ENCODE data around the gene C1S. TPM values are rescaled to one million over a fixed set of nuclear protein-coding genes. Genes with fewer than 3 reads are reported as not detected.
"Not testable (repeated sequence)": the region's sequence is repeated elsewhere in the genome, so short reads cannot be mapped to it uniquely, and the experiment has no call there.

The C1S gene
- total RNA-seq, 2 experiments from 2014 or later = 1.7 TPM

- CTCF ChIA-PET = interaction anchor here (1.6 to 3.3 kb wide), 3 partner anchors 8 to 178 kb away, joined by 5 to 21 read pairs (median 12); partner anchors contain the start of gene C1R
- POLR2A ChIA-PET = interaction anchor here (1.0 to 2.2 kb wide), 6 partner anchors 9 to 158 kb away, joined by 3 to 7 read pairs (median 4); partner anchors contain the start of genes C12orf57, LPCAT3 and RNU7-1
- Mint-ChIP-seq H3K9me3 (peaks cover 12% of the 10 kb centered on the region), H3K4me3 (no peak overlapping the region), H3K27me3 (no peaks in the 10 kb centered on the region), H3K4me1 (ENCODE audit: low read depth) (peaks cover 16% of the 10 kb centered on the region), H3K36me3 (ENCODE audit: low read depth) (peaks cover 25% of the 10 kb centered on the region), H3K27ac (no peak overlapping the region)
- ATAC-seq (no peak), DNase-seq (no peak)
- TF ChIP-seq, protein P1, sequence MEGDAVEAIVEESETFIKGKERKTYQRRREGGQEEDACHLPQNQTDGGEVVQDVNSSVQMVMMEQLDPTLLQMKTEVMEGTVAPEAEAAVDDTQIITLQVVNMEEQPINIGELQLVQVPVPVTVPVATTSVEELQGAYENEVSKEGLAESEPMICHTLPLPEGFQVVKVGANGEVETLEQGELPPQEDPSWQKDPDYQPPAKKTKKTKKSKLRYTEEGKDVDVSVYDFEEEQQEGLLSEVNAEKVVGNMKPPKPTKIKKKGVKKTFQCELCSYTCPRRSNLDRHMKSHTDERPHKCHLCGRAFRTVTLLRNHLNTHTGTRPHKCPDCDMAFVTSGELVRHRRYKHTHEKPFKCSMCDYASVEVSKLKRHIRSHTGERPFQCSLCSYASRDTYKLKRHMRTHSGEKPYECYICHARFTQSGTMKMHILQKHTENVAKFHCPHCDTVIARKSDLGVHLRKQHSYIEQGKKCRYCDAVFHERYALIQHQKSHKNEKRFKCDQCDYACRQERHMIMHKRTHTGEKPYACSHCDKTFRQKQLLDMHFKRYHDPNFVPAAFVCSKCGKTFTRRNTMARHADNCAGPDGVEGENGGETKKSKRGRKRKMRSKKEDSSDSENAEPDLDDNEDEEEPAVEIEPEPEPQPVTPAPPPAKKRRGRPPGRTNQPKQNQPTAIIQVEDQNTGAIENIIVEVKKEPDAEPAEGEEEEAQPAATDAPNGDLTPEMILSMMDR (IDR thresholded peaks at IDR 0.05) = no peak
- intact Hi-C loops (cut with micrococcal nuclease) = loop anchor here (10.0 kb wide), 1 partner anchor 157 kb away; the partner anchor contains the start of genes C12orf57 and RNU7-1
Measured at GRCh38 chr12:7101694-7102131, 41.2 kb downstream of the C1S start.

- Mint-ChIP-seq H3K9me3 (peaks cover 14% of the 10 kb centered on the region), H3K4me1 (ENCODE audit: low read depth) (peaks cover 20% of the 10 kb centered on the region), H3K27me3 (no peaks in the 10 kb centered on the region), H3K4me3 (no peak overlapping the region), H3K36me3 (ENCODE audit: low read depth) (peaks cover 29% of the 10 kb centered on the region), H3K27ac (no peak overlapping the region)
- ChIA-PET POLR2A (interaction anchor here (1.0 to 2.2 kb wide), 5 partner anchors 10 to 159 kb away, joined by 3 to 7 read pairs (median 4); partner anchors contain the start of genes C12orf57, LPCAT3 and RNU7-1), CTCF (interaction anchor here (1.6 to 3.3 kb wide), 3 partner anchors 9 to 179 kb away, joined by 5 to 21 read pairs (median 12); partner anchors contain the start of gene C1R)
- ATAC-seq = no peak
- TF ChIP-seq, protein P1 (IDR thresholded peaks at IDR 0.05) = no peak
- intact Hi-C loops (cut with micrococcal nuclease) = loop anchor here (10.0 kb wide), 1 partner anchor 158 kb away; the partner anchor contains the start of genes C12orf57 and RNU7-1
- DNase-seq = no peak
Measured at GRCh38 chr12:7102582-7102981, 42.1 kb downstream of the C1S start.

GRCh38 chr12:7103837-7104584, 43.5 kb downstream of the C1S start:
- Mint-ChIP-seq H3K27me3 (no peaks in the 10 kb centered on the region), H3K36me3 (ENCODE audit: low read depth) (peaks cover 27% of the 10 kb centered on the region), H3K4me1 (ENCODE audit: low read depth) (peaks cover 25% of the 10 kb centered on the region), H3K4me3 (no peak overlapping the region), H3K27ac (no peak overlapping the region), H3K9me3 (peaks cover 14% of the 10 kb centered on the region)
- TF ChIP-seq, protein P1 (IDR thresholded peaks at IDR 0.05) = no peak
- ChIA-PET POLR2A (interaction anchor here (2.2 kb wide), 1 partner anchor 160 kb away, joined by 6 read pairs; the partner anchor contains the start of genes C12orf57 and RNU7-1), CTCF (interaction anchor here (1.1 kb wide), 1 partner anchor 9 kb away, joined by 7 read pairs; no protein-coding TSS in a partner anchor)
- intact Hi-C loops (cut with micrococcal nuclease) = loop anchor here (10.0 kb wide), 1 partner anchor 159 kb away; the partner anchor contains the start of genes C12orf57 and RNU7-1
- no peak for DNase-seq
- no peak for ATAC-seq

- intact Hi-C loops (cut with micrococcal nuclease) = loop anchor here (10.0 kb wide), 1 partner anchor 161 kb away; the partner anchor contains the start of genes C12orf57 and RNU7-1
- no peaks in the 10 kb centered on the region for H3K27me3 Mint-ChIP-seq
- TF ChIP-seq, protein P1 (IDR thresholded peaks at IDR 0.05) = no peak
- no peak overlapping the region for H3K27ac Mint-ChIP-seq
- no peak for ATAC-seq
- DNase-seq = no peak
- peaks cover 27% of the 10 kb centered on the region for H3K36me3 Mint-ChIP-seq (ENCODE audit: low read depth)
- H3K4me3 Mint-ChIP-seq = no peak overlapping the region
- peaks cover 34% of the 10 kb centered on the region for H3K4me1 Mint-ChIP-seq (ENCODE audit: low read depth)
- ChIA-PET CTCF (no interaction called here), POLR2A (interaction anchor here (0.7 to 3.8 kb wide), 2 partner anchors 127 to 162 kb away, joined by 3 to 36 read pairs; partner anchors contain the start of genes C12orf57 and RNU7-1)
- H3K9me3 Mint-ChIP-seq = peaks cover 14% of the 10 kb centered on the region
Measured at GRCh38 chr12:7106082-7106481, 45.6 kb downstream of the C1S start.

DNA sequence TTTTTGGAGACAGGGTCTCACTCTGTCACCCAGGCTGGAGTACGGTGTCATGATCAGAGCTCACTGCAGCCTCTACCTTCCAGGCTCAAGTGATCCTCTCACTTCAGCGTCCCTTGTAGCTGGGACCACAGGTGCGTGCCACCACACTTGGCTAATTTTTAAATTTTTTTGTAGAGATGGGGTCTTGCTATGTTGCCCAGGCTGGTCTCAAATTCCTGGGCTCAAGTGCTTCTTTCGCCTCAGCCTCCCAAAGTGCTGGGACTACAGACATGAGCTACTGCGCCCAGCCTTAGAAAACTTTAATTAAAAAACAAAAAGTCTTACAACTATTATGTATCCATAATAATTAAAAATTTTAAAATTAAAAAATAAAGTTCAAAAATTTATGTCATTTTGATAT, 46.7 kb downstream of the C1S start:
- intact Hi-C loops (cut with micrococcal nuclease) = loop anchor here (10.0 kb wide), 1 partner anchor 162 kb away; the partner anchor contains the start of genes C12orf57 and RNU7-1
- Mint-ChIP-seq H3K9me3 (peaks cover 14% of the 10 kb centered on the region), H3K4me3 (peak overlapping the region; percentile 28), H3K36me3 (ENCODE audit: low read depth) (peaks cover 28% of the 10 kb centered on the region), H3K4me1 (ENCODE audit: low read depth) (peaks cover 34% of the 10 kb centered on the region)
- POLR2A ChIA-PET = interaction anchor here (1.0 to 3.8 kb wide), 8 partner anchors 9 to 163 kb away, joined by 3 to 36 read pairs (median 8); partner anchors contain the start of genes C12orf57, CLSTN3, LPCAT3 and RNU7-1
- ATAC-seq, H3K27ac Mint-ChIP-seq, DNase-seq, H3K27me3 Mint-ChIP-seq: not testable (repeated sequence)
- CTCF ChIA-PET = interaction anchor here (0.6 to 3.7 kb wide), 13 partner anchors 11 to 235 kb away, joined by 3 to 32 read pairs (median 6); partner anchors contain the start of genes C12orf57, C1R, LPCAT3 and RNU7-1
